HG03571 (cell line): Measurements from ENCODE around the gene GPBAR1.
A peak's percentile ranks its signal among the peaks of the same experiment; 100 is the strongest.

Source experiments
- ATAC-seq: cut with Tn5 transposase; IDR thresholded peaks from one replicate; pipeline ENCODE4 v1.9.1; 2021; ENCODE audit not compliant: unreplicated experiment

Gene GPBAR1

GRCh38 chr2:218282173-218282991 lies 21.6 kb downstream of the GPBAR1 start:
- ATAC-seq, result no peak

- ATAC-seq, result no peak
Measured at GRCh38 chr2:218284106-218284811, 23.4 kb downstream of the GPBAR1 start.

GRCh38 chr2:218285604-218286003 lies 24.8 kb downstream of the GPBAR1 start:
- ATAC-seq, result no peak

GRCh38 chr2:218286570-218287459 lies 26.0 kb downstream of the GPBAR1 start:
- ATAC-seq, result peak; percentile 63

- ATAC-seq, result no peak
Measured at GRCh38 chr2:218289639-218290315, 29.0 kb downstream of the GPBAR1 start.

GRCh38 chr2:218290316-218291261 lies 29.8 kb downstream of the GPBAR1 start:
- ATAC-seq, result peak; percentile 54

GRCh38 chr2:218291318-218292047 lies 30.7 kb downstream of the GPBAR1 start:
- ATAC-seq, result no peak

- ATAC-seq, result peak; percentile 71
Measured at GRCh38 chr2:218292048-218293014, 31.5 kb downstream of the GPBAR1 start, which contains the start of gene TMBIM1. Gene TMBIM1 (minus strand): TSS chr2:218292503. CDS start chr2:218282141, 10,362 bp downstream.

- no peak for ATAC-seq
Measured at GRCh38 chr2:218293715-218294429, 33.1 kb downstream of the GPBAR1 start.

- no peak for ATAC-seq
Measured at GRCh38 chr2:218294430-218295022, 33.7 kb downstream of the GPBAR1 start.

GRCh38 chr2:218295029-218295428 lies 34.2 kb downstream of the GPBAR1 start:
- ATAC-seq, result no peak

- no peak for ATAC-seq
Measured at GRCh38 chr2:218296200-218296599, 35.4 kb downstream of the GPBAR1 start.

- no peak for ATAC-seq
Measured at GRCh38 chr2:218296847-218297246, 36.0 kb downstream of the GPBAR1 start.

GRCh38 chr2:218298314-218298875 lies 37.6 kb downstream of the GPBAR1 start:
- ATAC-seq, result no peak

GRCh38 chr2:218300141-218300540 lies 39.3 kb downstream of the GPBAR1 start:
- no peak for ATAC-seq

GRCh38 chr2:218301176-218301819 lies 40.5 kb downstream of the GPBAR1 start:
- peak; percentile 76 for ATAC-seq
